Suprapubic skin (tissue), 3 donors: ENCODE measurements around the gene TYW1.
"Not testable (repeated sequence)": the region's sequence is repeated elsewhere in the genome, so short reads cannot be mapped to it uniquely, and the experiment has no call there.

Experiments used
- CTCF ChIP-seq, 2 donors: fragments of 200-600 bp in 1 of 2; fragments of 450-650 bp in 1 of 2; sonication (generic) in 1 of 2; IDR thresholded peaks; one replicate each; pipeline ENCODE4 v1.5.1; 2016 to 2019; ENCODE audit warnings: antibody characterized with exemption in 2 of 2, mild to moderate bottlenecking in 1 of 2, moderate library complexity in 1 of 2
- POLR2A ChIP-seq, 2 donors: fragments of 450-650 bp; IDR thresholded peaks; one replicate each; pipeline ENCODE4 v1.6.1; 2017; ENCODE audit warnings: antibody characterized with exemption in 2 of 2, mild to moderate bottlenecking in 2 of 2, moderate library complexity in 2 of 2

GRCh38 chr7:67049908-67050307 lies 53.3 kb downstream of the TYW1 start:
- TF ChIP-seq CTCF, POLR2A (IDR thresholded peaks at IDR 0.05): not testable (repeated sequence)
